HCT116 (cell line): ENCODE data around the gene SYTL2. TPM values are rescaled to one million over a fixed set of nuclear protein-coding genes. Genes with fewer than 3 reads are reported as not detected.

Experiments
- ATAC-seq: fragments of 200-7000 bp; cut with Tn5 transposase; 2 replicates; pipeline ENCODE4 v1.9.1; 2020; ENCODE audit warnings: mild to moderate bottlenecking, moderate library complexity
- BruUV-seq: library from RNA; stranded (reverse); fragments of 400-500 nt; replicated peaks from 2 replicates; lab custom pipeline; 2021; lab: Mats Ljungman, UMichigan
- CTCF ChIA-PET: fragments of 300-600 bp; sonication (Branson Sonifier 250); formaldehyde crosslinking; loops from one replicate; lab custom pipeline; 2021; ENCODE audit warnings: antibody characterized with exemption; lab: Charles Lee
- POLR2A ChIA-PET: fragments of 300-600, 350-600 bp; sonication (Branson Sonifier 250); formaldehyde crosslinking; loops from one replicate; lab custom pipeline; 2021; ENCODE audit warnings: antibody characterized with exemption; lab: Charles Lee
- RAD21 ChIA-PET, 2 experiments: fragments of 300-600 bp; sonication (Branson Sonifier 250); formaldehyde crosslinking; loops; one replicate each; lab custom pipeline; 2023; ENCODE audit warnings: low total read pairs in 2 of 2; ENCODE audit not compliant: uncharacterized antibody in 2 of 2, unreplicated experiment in 2 of 2, low non-redundant PET in 1 of 2; lab: Charles Lee
- DNase-seq: peaks from one replicate; pipeline ENCODE4 v3.0.0-alpha.2; 2010; ENCODE audit warnings: low read depth, low spot score
- H2AFZ ChIP-seq: fragments of 200-600 bp; shearing (Covaris generic), sonication (generic); 2 replicates; pipeline ENCODE4 v1.6.1; 2017; ENCODE audit warnings: low read depth, mixed run types, mixed read lengths, antibody characterized with exemption, low read length; ENCODE audit not compliant: poor library complexity, severe bottlenecking
- H3K27ac ChIP-seq: 2 replicates; pipeline ENCODE4 v1.5.1; 2012; ENCODE audit warnings: low read depth, low read length
- H3K27me3 ChIP-seq: fragments of 200-600 bp; sonication (generic); 2 replicates; pipeline ENCODE4 v1.6.1; 2016; ENCODE audit warnings: mixed run types, low read length, mixed read lengths; ENCODE audit not compliant: insufficient read depth
- H3K36me3 ChIP-seq, 2 experiments: fragments of 200-500 bp in 1 of 2; fragments of 200-600 bp in 1 of 2; sonication (Bioruptor generic) in 1 of 2; sonication (generic) in 1 of 2; 2 replicates each; pipeline versions ENCODE4 v1.5.1 to v1.6.1; 2014 to 2016; ENCODE audit warnings: low read length in 2 of 2, inconsistent platforms in 1 of 2, mixed read lengths in 1 of 2, mixed run types in 1 of 2; ENCODE audit not compliant: insufficient read depth in 2 of 2, control insufficient read depth in 1 of 2
- H3K4me1 ChIP-seq, 2 experiments: fragments of 200-600 bp in 1 of 2; sonication (generic) in 1 of 2; 2 replicates each; pipeline versions ENCODE4 v1.5.1 to v1.6.1; 2012 to 2017; ENCODE audit warnings: low read length in 2 of 2, inconsistent platforms in 1 of 2, mild to moderate bottlenecking in 1 of 2, mixed read lengths in 1 of 2, mixed run types in 1 of 2, moderate library complexity in 1 of 2; ENCODE audit not compliant: insufficient read depth in 2 of 2, control insufficient read depth in 1 of 2
- H3K4me2 ChIP-seq: fragments of 200-600 bp; sonication (generic); 2 replicates; pipeline ENCODE4 v1.6.1; 2017; ENCODE audit warnings: mixed run types, low read length, mixed read lengths
- H3K4me3 ChIP-seq, 2 experiments: fragments of 200-600 bp in 1 of 2; sonication (generic) in 1 of 2; replicated peaks in 1 of 2; 2 replicates each; pipeline ENCODE4 v1.5.1; 2011 to 2016; ENCODE audit warnings: low read length in 2 of 2, control low read depth in 1 of 2, low read depth in 1 of 2, mild to moderate bottlenecking in 1 of 2, mixed read lengths in 1 of 2, mixed run types in 1 of 2
- H3K79me2 ChIP-seq: fragments of 200-600 bp; sonication (generic); 2 replicates; pipeline ENCODE4 v1.6.1; 2017; ENCODE audit warnings: mild to moderate bottlenecking, mixed run types, low read length, moderate library complexity, mixed read lengths; ENCODE audit not compliant: insufficient read depth
- H3K9ac ChIP-seq: fragments of 200-600 bp; sonication (generic); 2 replicates; pipeline ENCODE4 v1.6.1; 2016; ENCODE audit warnings: low read length, mixed read lengths
- H3K9me2 ChIP-seq: fragments of 200-600 bp; sonication (generic), shearing (Covaris generic); 2 replicates; pipeline ENCODE4 v1.6.1; 2017; ENCODE audit warnings: mixed run types, mild to moderate bottlenecking, moderate library complexity; ENCODE audit not compliant: insufficient read depth
- H3K9me3 ChIP-seq, 2 experiments: fragments of 200-500 bp in 1 of 2; fragments of 200-600 bp in 1 of 2; sonication (Bioruptor generic) in 1 of 2; sonication (generic) in 1 of 2; 2 replicates each; pipeline ENCODE4 v1.6.1; 2014 to 2017; ENCODE audit warnings: low read length in 2 of 2, mixed read lengths in 2 of 2, inconsistent platforms in 1 of 2, low read depth in 1 of 2, mild to moderate bottlenecking in 1 of 2, mixed run types in 1 of 2, moderate library complexity in 1 of 2; ENCODE audit not compliant: control insufficient read depth in 1 of 2, insufficient read depth in 1 of 2
- H4K20me1 ChIP-seq: fragments of 200-600 bp; sonication (generic), shearing (Covaris generic); 2 replicates; pipeline ENCODE4 v1.6.1; 2017; ENCODE audit warnings: mixed run types, mild to moderate bottlenecking, moderate library complexity; ENCODE audit not compliant: insufficient read depth
- CBX3 ChIP-seq: IDR thresholded peaks from 2 replicates; pipeline ENCODE4 v1.6.1; 2012; ENCODE audit warnings: low read depth
- CEBPB ChIP-seq: IDR thresholded peaks from 2 replicates; pipeline ENCODE4 v1.6.1; 2012; ENCODE audit warnings: low read depth
- EGR1 ChIP-seq: IDR thresholded peaks from 2 replicates; pipeline ENCODE4 v1.6.1; 2012; ENCODE audit warnings: low read depth
- ELF1 ChIP-seq: IDR thresholded peaks from 2 replicates; pipeline ENCODE4 v1.6.1; 2012; ENCODE audit warnings: low read depth, borderline replicate concordance
- EZH2 ChIP-seq: fragments of 200-600 bp; sonication (generic); IDR thresholded peaks from 2 replicates; pipeline ENCODE4 v1.6.1; 2017; ENCODE audit warnings: antibody characterized with exemption, mixed run types
- EZH2phosphoT487 ChIP-seq: fragments of 200-600 bp; IDR thresholded peaks from 2 replicates; pipeline ENCODE4 v1.6.1; 2018; ENCODE audit warnings: antibody characterized with exemption, borderline replicate concordance
- FOSL1 ChIP-seq: IDR thresholded peaks from 2 replicates; pipeline ENCODE4 v1.6.1; 2012; ENCODE audit warnings: low read depth
- JUND ChIP-seq: IDR thresholded peaks from 2 replicates; pipeline ENCODE4 v1.6.1; 2012
- MAX ChIP-seq: IDR thresholded peaks from 2 replicates; pipeline ENCODE4 v1.6.1; 2012
- POLR2AphosphoS5 ChIP-seq: IDR thresholded peaks from 2 replicates; pipeline ENCODE4 v1.6.1; 2011; ENCODE audit warnings: mild to moderate bottlenecking, low read depth, low read length, moderate library complexity
- RAD21 ChIP-seq: IDR thresholded peaks from 2 replicates; pipeline ENCODE4 v1.6.1; 2012; ENCODE audit warnings: low read depth, mild to moderate bottlenecking
- SIN3A ChIP-seq: IDR thresholded peaks from 2 replicates; pipeline ENCODE4 v1.6.1; 2012; ENCODE audit warnings: low read depth
- SRF ChIP-seq: IDR thresholded peaks from 2 replicates; pipeline ENCODE4 v1.6.1; 2012; ENCODE audit warnings: low read depth
- TCF7L2 ChIP-seq: IDR thresholded peaks from 2 replicates; pipeline ENCODE4 v1.7.0; 2011; ENCODE audit warnings: borderline replicate concordance, inconsistent platforms; ENCODE audit not compliant: insufficient read depth, insufficient read length; ENCODE audit errors: extremely low read depth
- YY1 ChIP-seq: IDR thresholded peaks from 2 replicates; pipeline ENCODE4 v1.6.1; 2011; ENCODE audit warnings: low read length, low read depth, moderate library complexity, mild to moderate bottlenecking; ENCODE audit not compliant: insufficient replicate concordance; ENCODE audit errors: extremely low read depth
- ZBTB33 ChIP-seq: IDR thresholded peaks from 2 replicates; pipeline ENCODE4 v1.6.1; 2011; ENCODE audit warnings: mild to moderate bottlenecking, low read length, moderate library complexity; ENCODE audit not compliant: insufficient replicate concordance; ENCODE audit errors: extremely low read depth
- ZNF274 ChIP-seq: fragments of 200-500 bp; sonication (Bioruptor generic); IDR thresholded peaks from 2 replicates; pipeline ENCODE4 v1.6.1; 2014; ENCODE audit warnings: mild to moderate bottlenecking, low read depth, low read length, inconsistent platforms
- intact Hi-C: fragments of 100-400 bp; cut with micrococcal nuclease; formaldehyde crosslinking; loops from 2 replicates; pipeline ENCODE4 v1.10.0; 2022
- total RNA-seq: library from RNA; stranded (reverse); gene quantifications from one replicate; pipeline ENCODE4 v1.2.1, GENCODE V29; 2021; ENCODE audit not compliant: unreplicated experiment

SYTL2 gene
- total RNA-seq, 1 experiment from 2014 or later, result 12.6 TPM

- TF ChIP-seq YY1 (no peak), ELF1 (peak; percentile 63), EZH2phosphoT487 (no peak), JUND (peak; percentile 13; the same call in 1 of the 2 replicates), EGR1 (peak; percentile 12; the same call in 1 of the 2 replicates), CEBPB (peak; percentile 34; the same call in 1 of the 2 replicates), MAX (no peak; the same call in 1 of the 2 replicates), FOSL1 (no peak), POLR2AphosphoS5 (peak; percentile 98), RAD21 (no peak), CBX3 (peak; percentile 37; the same call in 1 of the 2 replicates)
Observed at GRCh38 chr11:85664615-85665481, 146.1 kb downstream of the SYTL2 start, which contains the start of gene CREBZF (continued).

GRCh38 chr11:85663753-85664614 lies 147.0 kb downstream of the SYTL2 start:
- DNase-seq (peak; percentile 48), ATAC-seq (peak; percentile 58)
- Histone ChIP-seq H3K9me3 (no peaks in the 10 kb centered on the region), H3K4me1 (peaks cover 6 to 23% of the 10 kb centered on the region in 2 experiments; a peak in 3 of 4 replicates), H3K9ac (peak overlapping the region; percentile 96), H3K27me3 (no peaks in the 10 kb centered on the region), H3K36me3 (peaks cover 27 to 31% of the 10 kb centered on the region in 2 experiments), H3K27ac (peak overlapping the region; percentile 94), H4K20me1 (peaks cover 43% of the 10 kb centered on the region; the same call in 1 of the 2 replicates), H3K4me3 (peak overlapping the region; percentile 82 to 91), H3K79me2 (peaks cover 59% of the 10 kb centered on the region), H3K4me2 (peak overlapping the region; percentile 88), H3K9me2 (no peaks in the 10 kb centered on the region), H2AFZ (no peak overlapping the region)
- intact Hi-C loops, result loop anchor here (2.0 kb wide), 2 partner anchors 35 to 163 kb away; partner anchors contain the start of gene TMEM126B
- CTCF ChIA-PET, result no interaction called here
- BruUV-seq, result no TSS peak
- RAD21 ChIA-PET, result no interaction called here
- POLR2A ChIA-PET, result interaction anchor here (1.4 to 2.5 kb wide), 2 partner anchors 14 to 36 kb away, joined by 4 to 9 read pairs; partner anchors contain the start of gene DLG2
- no peak for TF ChIP-seq FOSL1
- TF ChIP-seq EZH2phosphoT487, result no peak
- no peak for TF ChIP-seq EZH2
- TF ChIP-seq SIN3A, result peak; percentile 73
- TF ChIP-seq POLR2AphosphoS5, result peak; percentile 35
- peak; percentile 21; the same call in 1 of the 2 replicates for TF ChIP-seq RAD21
- TF ChIP-seq TCF7L2, result no peak
- no peak for TF ChIP-seq ZBTB33
- TF ChIP-seq ZNF274, result no peak
- TF ChIP-seq SRF, result no peak
- no peak for TF ChIP-seq YY1
